Stimulated activated CD8-positive, alpha-beta memory T cell treated with anti-CD3 and anti-CD28 coated beads, Interleukin-12 subunit alpha, Interleukin-12 subunit beta, amount 100 ng/mL, for 24 hours (primary cell): ENCODE results near the gene CPM.
"Not testable (repeated sequence)": the region's sequence is repeated elsewhere in the genome, so short reads cannot be mapped to it uniquely, and the experiment has no call there.

Source experiments
- DNase-seq: peaks from one replicate; pipeline ENCODE4 v3.0.0-alpha.2; 2020; ENCODE audit errors: extremely low read depth

Gene CPM

GRCh38 chr12:68878283-68878682 lies 54.7 kb downstream of the CPM start:
- DNase-seq = no peak

- no peak for DNase-seq
Observed at GRCh38 chr12:68877583-68877982, 55.4 kb downstream of the CPM start.

- DNase-seq = no peak
Observed at GRCh38 chr12:68876461-68876860, 56.5 kb downstream of the CPM start.

- no peak for DNase-seq
Observed at GRCh38 chr12:68873316-68873715, 59.7 kb downstream of the CPM start.

GRCh38 chr12:68871921-68872320 lies 61.0 kb downstream of the CPM start:
- DNase-seq = no peak

GRCh38 chr12:68871396-68871795 lies 61.6 kb downstream of the CPM start:
- DNase-seq = no peak

GRCh38 chr12:68870443-68870842 lies 62.5 kb downstream of the CPM start:
- no peak for DNase-seq

- DNase-seq = no peak
Observed at GRCh38 chr12:68870011-68870410, 63.0 kb downstream of the CPM start.

GRCh38 chr12:68868043-68868790 lies 64.8 kb downstream of the CPM start:
- no peak for DNase-seq

GRCh38 chr12:68867606-68868005 lies 65.4 kb downstream of the CPM start:
- DNase-seq = no peak

GRCh38 chr12:68866950-68867349 lies 66.0 kb downstream of the CPM start:
- no peak for DNase-seq

- no peak for DNase-seq
Observed at GRCh38 chr12:68865399-68866164, 67.4 kb downstream of the CPM start.

GRCh38 chr12:68864604-68865003 lies 68.4 kb downstream of the CPM start:
- DNase-seq = no peak

GRCh38 chr12:68863886-68864454 lies 69.0 kb downstream of the CPM start:
- not testable (repeated sequence) for DNase-seq

- DNase-seq = no peak
Observed at GRCh38 chr12:68863109-68863770, 69.7 kb downstream of the CPM start.

- no peak for DNase-seq
Observed at GRCh38 chr12:68861890-68862289, 71.1 kb downstream of the CPM start.

- DNase-seq = no peak
Observed at GRCh38 chr12:68856510-68856909, 76.5 kb downstream of the CPM start.

- no peak for DNase-seq
Observed at GRCh38 chr12:68855771-68856170, 77.2 kb downstream of the CPM start.

GRCh38 chr12:68855111-68855510 lies 77.9 kb downstream of the CPM start:
- no peak for DNase-seq

- DNase-seq = no peak
Observed at GRCh38 chr12:68854554-68854953, 78.4 kb downstream of the CPM start.

- DNase-seq = no peak
Observed at GRCh38 chr12:68854078-68854468, 78.9 kb downstream of the CPM start.

- no peak for DNase-seq
Observed at GRCh38 chr12:68853396-68854077, 79.4 kb downstream of the CPM start.
